Spleen (tissue), 7 donors: ENCODE data around the gene LSAMP.

Experiments used
- POLR2A ChIP-seq, 3 donors: fragments of 450-650 bp; IDR thresholded peaks; one replicate each; pipeline ENCODE4 v1.5.1; 2017; ENCODE audit warnings: antibody characterized with exemption in 3 of 3, mild to moderate bottlenecking in 1 of 3
- TF ChIP-seq, protein P1 (sequence below), 11 experiments: fragments of 200-600 bp in 7 of 11; fragments of 450-650 bp in 4 of 11; sonication (generic) in 4 of 11; IDR thresholded peaks in 8 of 11; conservative IDR thresholded peaks in 3 of 11; 1 replicate in 7 of 11; 2 replicates in 4 of 11; pipeline versions ENCODE4 v1.4.0 to v1.8.0; 2016 to 2021; ENCODE audit warnings: antibody characterized with exemption in 11 of 11, inconsistent platforms in 4 of 11, mild to moderate bottlenecking in 1 of 11
- donor health status: DM: no; HTN: no; CAD: no; lungs with moderate emphysema.
- donor health status: DM: no; HTN: no; CAD: no.
- donor health status: DM: no; HTN: no; CAD: no.

DNA sequence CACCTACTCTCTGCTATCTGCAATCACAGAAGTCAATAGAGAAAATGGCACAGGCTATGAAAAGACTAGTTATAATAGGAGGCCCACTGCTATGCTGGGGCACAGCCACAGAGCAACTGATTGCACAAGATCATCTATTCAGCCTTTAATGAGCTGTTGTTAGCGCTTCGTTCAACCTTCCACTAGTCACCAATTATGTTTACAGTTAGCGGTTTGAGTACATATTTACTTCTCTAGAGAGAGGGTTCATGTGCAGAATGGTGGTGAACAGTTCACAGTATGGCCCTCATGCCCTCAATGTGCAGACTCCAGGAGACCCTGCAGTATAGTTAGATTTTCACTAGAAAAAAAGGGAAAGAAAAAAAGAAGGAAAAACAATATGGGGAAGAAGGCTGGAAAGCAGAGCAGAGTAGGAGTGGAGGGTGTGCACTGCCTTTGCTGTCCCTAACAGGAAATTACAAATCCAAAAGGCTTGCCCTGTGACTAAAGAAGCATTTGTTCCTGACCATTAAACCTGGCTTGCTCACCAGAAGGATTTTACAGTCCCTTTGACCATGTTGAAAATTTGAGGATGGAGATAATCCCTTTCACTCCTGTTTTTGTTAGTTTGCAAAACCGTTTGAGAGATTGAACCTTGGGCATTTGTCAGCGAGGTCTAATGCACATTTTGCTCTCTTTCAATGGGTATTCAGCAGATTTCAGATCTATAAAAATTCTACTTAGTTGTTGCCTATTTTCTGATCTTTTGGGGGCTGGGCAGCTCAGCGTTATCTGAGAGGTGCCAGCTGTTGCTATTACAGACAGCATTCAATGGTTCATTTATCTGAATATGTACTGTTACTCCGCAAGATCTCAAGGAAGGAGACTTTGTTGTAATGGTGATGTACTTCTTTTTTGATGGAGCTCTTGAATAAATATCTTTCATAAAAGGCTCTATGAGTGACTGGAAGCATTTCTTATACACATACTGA lies 296.1 kb downstream of the LSAMP start:
- TF ChIP-seq, protein P1, sequence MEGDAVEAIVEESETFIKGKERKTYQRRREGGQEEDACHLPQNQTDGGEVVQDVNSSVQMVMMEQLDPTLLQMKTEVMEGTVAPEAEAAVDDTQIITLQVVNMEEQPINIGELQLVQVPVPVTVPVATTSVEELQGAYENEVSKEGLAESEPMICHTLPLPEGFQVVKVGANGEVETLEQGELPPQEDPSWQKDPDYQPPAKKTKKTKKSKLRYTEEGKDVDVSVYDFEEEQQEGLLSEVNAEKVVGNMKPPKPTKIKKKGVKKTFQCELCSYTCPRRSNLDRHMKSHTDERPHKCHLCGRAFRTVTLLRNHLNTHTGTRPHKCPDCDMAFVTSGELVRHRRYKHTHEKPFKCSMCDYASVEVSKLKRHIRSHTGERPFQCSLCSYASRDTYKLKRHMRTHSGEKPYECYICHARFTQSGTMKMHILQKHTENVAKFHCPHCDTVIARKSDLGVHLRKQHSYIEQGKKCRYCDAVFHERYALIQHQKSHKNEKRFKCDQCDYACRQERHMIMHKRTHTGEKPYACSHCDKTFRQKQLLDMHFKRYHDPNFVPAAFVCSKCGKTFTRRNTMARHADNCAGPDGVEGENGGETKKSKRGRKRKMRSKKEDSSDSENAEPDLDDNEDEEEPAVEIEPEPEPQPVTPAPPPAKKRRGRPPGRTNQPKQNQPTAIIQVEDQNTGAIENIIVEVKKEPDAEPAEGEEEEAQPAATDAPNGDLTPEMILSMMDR (IDR thresholded peaks at IDR 0.05 in 8 of 11, conservative IDR thresholded peaks at IDR 0.05 in 3 of 11), result no peak
- TF ChIP-seq POLR2A (IDR thresholded peaks at IDR 0.05), result no peak
